ENCODE measurements around the gene C17orf67. TPM values are rescaled to one million over a fixed set of nuclear protein-coding genes. Genes with fewer than 3 reads are reported as not detected.

The C17orf67 gene
- total and polyA plus RNA-seq, 10 of the 15 experiments (the other 5 are each of a cell fraction or from before 2014, with no cell fraction given): 0.24 to 3.3 (median 0.89) TPM

DNA sequence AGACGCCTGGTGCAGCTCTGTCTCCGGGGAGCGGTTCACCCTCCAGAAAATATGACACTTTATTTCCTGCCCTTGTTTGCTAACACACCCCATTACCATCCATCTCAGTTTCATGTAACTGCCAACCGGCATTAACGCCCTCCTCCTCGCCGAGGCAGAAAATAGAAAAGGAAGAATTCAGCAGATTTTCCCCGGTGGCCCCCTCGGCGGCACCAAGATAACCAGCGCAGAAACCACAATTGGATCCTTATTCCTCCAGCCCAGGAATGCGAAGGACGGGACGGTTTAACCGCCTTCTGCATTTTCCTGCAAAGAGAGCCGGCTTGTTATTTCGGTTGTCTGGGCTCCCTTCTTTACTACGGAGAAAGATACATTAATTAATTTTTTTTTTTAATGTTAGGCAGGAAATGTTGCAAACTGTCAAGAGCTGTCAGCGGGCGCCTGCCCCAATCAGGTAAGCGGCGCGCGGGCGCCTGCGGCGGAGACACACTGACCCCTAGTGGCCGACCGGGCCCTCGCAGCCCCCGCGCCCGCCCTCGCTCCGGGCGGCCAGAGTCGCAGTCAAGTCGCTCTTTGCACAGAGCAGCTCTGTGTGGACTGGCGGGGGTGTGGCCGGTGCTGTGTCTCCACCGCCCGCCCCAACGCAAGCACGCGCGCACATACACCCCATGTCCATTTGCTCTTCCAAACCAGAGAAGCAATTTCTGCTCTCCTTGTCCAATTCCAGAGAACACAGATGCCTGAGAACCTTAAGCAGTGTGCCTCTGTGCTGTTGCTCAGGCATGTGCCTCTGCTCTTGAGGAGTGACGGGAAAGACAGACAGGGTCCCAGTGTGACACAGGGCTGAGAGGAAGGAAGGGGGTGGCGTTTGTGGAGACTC lies 53.6 kb downstream of the C17orf67 start (continued):
- TF ChIP-seq JUND (IDR thresholded peaks at IDR 0.05; ENCODE audit: low read depth, low read length) (no peak), SRF (IDR thresholded peaks at IDR 0.05; ENCODE audit: low read depth in 2 of 2, low read length in 2 of 2) (no peak), BCL11A (IDR thresholded peaks at IDR 0.05; ENCODE audit: low read depth, low read length) (no peak), ETV6 (conservative IDR thresholded peaks at IDR 0.05 in 1 of 2, IDR thresholded peaks at IDR 0.05 in 1 of 2; ENCODE audit: borderline replicate concordance in 1 of 2, low read depth in 1 of 2) (no peak), KLF5 (IDR thresholded peaks at IDR 0.05; ENCODE audit: partially characterized antibody) (no peak), BHLHE40 (IDR thresholded peaks at IDR 0.05; ENCODE audit: borderline replicate concordance in 1 of 2, low read depth in 2 of 2, low read length in 1 of 2) (peak; percentile 43 to 57; a peak in 3 of 4 replicates), RUNX3 (IDR thresholded peaks at IDR 0.05; ENCODE audit: low read length) (peak; percentile 26; the same call in 1 of the 2 replicates), MEF2A (IDR thresholded peaks at IDR 0.05; ENCODE audit: insufficient read depth, low read depth, low read length) (no peak), NR2C2 (IDR thresholded peaks at IDR 0.05; ENCODE audit: borderline replicate concordance, control insufficient read depth, insufficient read length, low read depth) (no peak), ZNF274 (IDR thresholded peaks at IDR 0.05; ENCODE audit: insufficient read depth, insufficient read length) (no peak), ZNF217 (IDR thresholded peaks at IDR 0.05) (no peak), MXI1 (IDR thresholded peaks at IDR 0.05; ENCODE audit: low read depth, low read length) (no peak; the same call in 1 of the 2 replicates)
- TF ChIP-seq, protein P1, sequence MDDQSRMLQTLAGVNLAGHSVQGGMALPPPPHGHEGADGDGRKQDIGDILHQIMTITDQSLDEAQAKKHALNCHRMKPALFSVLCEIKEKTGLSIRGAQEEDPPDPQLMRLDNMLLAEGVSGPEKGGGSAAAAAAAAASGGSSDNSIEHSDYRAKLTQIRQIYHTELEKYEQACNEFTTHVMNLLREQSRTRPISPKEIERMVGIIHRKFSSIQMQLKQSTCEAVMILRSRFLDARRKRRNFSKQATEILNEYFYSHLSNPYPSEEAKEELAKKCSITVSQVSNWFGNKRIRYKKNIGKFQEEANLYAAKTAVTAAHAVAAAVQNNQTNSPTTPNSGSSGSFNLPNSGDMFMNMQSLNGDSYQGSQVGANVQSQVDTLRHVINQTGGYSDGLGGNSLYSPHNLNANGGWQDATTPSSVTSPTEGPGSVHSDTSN (IDR thresholded peaks at IDR 0.05; ENCODE audit: insufficient replicate concordance, low read depth, low read length): no peak
- TF ChIP-seq, protein P2, sequence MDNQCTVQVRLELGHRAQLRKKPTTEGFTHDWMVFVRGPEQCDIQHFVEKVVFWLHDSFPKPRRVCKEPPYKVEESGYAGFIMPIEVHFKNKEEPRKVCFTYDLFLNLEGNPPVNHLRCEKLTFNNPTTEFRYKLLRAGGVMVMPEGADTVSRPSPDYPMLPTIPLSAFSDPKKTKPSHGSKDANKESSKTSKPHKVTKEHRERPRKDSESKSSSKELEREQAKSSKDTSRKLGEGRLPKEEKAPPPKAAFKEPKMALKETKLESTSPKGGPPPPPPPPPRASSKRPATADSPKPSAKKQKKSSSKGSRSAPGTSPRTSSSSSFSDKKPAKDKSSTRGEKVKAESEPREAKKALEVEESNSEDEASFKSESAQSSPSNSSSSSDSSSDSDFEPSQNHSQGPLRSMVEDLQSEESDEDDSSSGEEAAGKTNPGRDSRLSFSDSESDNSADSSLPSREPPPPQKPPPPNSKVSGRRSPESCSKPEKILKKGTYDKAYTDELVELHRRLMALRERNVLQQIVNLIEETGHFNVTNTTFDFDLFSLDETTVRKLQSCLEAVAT (IDR thresholded peaks at IDR 0.05): no peak
- TF ChIP-seq, protein P3, sequence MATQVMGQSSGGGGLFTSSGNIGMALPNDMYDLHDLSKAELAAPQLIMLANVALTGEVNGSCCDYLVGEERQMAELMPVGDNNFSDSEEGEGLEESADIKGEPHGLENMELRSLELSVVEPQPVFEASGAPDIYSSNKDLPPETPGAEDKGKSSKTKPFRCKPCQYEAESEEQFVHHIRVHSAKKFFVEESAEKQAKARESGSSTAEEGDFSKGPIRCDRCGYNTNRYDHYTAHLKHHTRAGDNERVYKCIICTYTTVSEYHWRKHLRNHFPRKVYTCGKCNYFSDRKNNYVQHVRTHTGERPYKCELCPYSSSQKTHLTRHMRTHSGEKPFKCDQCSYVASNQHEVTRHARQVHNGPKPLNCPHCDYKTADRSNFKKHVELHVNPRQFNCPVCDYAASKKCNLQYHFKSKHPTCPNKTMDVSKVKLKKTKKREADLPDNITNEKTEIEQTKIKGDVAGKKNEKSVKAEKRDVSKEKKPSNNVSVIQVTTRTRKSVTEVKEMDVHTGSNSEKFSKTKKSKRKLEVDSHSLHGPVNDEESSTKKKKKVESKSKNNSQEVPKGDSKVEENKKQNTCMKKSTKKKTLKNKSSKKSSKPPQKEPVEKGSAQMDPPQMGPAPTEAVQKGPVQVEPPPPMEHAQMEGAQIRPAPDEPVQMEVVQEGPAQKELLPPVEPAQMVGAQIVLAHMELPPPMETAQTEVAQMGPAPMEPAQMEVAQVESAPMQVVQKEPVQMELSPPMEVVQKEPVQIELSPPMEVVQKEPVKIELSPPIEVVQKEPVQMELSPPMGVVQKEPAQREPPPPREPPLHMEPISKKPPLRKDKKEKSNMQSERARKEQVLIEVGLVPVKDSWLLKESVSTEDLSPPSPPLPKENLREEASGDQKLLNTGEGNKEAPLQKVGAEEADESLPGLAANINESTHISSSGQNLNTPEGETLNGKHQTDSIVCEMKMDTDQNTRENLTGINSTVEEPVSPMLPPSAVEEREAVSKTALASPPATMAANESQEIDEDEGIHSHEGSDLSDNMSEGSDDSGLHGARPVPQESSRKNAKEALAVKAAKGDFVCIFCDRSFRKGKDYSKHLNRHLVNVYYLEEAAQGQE (IDR thresholded peaks at IDR 0.05; ENCODE audit: low read depth, low read length): no peak
- TF ChIP-seq, protein P4, sequence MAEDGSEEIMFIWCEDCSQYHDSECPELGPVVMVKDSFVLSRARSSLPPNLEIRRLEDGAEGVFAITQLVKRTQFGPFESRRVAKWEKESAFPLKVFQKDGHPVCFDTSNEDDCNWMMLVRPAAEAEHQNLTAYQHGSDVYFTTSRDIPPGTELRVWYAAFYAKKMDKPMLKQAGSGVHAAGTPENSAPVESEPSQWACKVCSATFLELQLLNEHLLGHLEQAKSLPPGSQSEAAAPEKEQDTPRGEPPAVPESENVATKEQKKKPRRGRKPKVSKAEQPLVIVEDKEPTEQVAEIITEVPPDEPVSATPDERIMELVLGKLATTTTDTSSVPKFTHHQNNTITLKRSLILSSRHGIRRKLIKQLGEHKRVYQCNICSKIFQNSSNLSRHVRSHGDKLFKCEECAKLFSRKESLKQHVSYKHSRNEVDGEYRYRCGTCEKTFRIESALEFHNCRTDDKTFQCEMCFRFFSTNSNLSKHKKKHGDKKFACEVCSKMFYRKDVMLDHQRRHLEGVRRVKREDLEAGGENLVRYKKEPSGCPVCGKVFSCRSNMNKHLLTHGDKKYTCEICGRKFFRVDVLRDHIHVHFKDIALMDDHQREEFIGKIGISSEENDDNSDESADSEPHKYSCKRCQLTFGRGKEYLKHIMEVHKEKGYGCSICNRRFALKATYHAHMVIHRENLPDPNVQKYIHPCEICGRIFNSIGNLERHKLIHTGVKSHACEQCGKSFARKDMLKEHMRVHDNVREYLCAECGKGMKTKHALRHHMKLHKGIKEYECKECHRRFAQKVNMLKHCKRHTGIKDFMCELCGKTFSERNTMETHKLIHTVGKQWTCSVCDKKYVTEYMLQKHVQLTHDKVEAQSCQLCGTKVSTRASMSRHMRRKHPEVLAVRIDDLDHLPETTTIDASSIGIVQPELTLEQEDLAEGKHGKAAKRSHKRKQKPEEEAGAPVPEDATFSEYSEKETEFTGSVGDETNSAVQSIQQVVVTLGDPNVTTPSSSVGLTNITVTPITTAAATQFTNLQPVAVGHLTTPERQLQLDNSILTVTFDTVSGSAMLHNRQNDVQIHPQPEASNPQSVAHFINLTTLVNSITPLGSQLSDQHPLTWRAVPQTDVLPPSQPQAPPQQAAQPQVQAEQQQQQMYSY (CRISPR knock-in tag; IDR thresholded peaks at IDR 0.05): no peak
